Endothelial cell of umbilical vein (primary cell): ENCODE measurements around the gene SLC38A10. TPM values are rescaled to one million over a fixed set of nuclear protein-coding genes. Genes with fewer than 3 reads are reported as not detected.

Experiments
- BruUV-seq: library from RNA; stranded (reverse); fragments of 400-500 nt; replicated peaks from 2 replicates; lab custom pipeline; 2021; lab: Mats Ljungman, UMichigan
- CTCF ChIA-PET: fragments of 300-600, 350-600 bp; sonication (Branson Sonifier 250); formaldehyde crosslinking; loops from one replicate; lab custom pipeline; 2021; ENCODE audit warnings: antibody characterized with exemption, inconsistent platforms; lab: Charles Lee
- POLR2A ChIA-PET: fragments of 300-600, 350-600 bp; sonication (Branson Sonifier 250); formaldehyde crosslinking; loops from one replicate; lab custom pipeline; 2021; ENCODE audit warnings: antibody characterized with exemption, inconsistent platforms; lab: Charles Lee
- DNase-seq: peaks from one replicate; pipeline ENCODE4 v3.0.0-alpha.2; 2011; ENCODE audit warnings: low read depth, low spot score
- FAIRE-seq: peaks from 2 replicates; lab custom pipeline; 2011; peaks lifted over from hg19 to GRCh38; lab: Jason Lieb, UNC
- H2AFZ ChIP-seq: 2 replicates; pipeline ENCODE4 v1.6.0; 2012; ENCODE audit warnings: low read depth, low read length, control low read depth, inconsistent platforms
- H3K27ac ChIP-seq: 2 replicates; pipeline ENCODE4 v1.5.1; 2011; ENCODE audit warnings: low read depth, mild to moderate bottlenecking, control low read depth, low read length, moderate library complexity; ENCODE audit not compliant: insufficient read depth
- H3K27me3 ChIP-seq, 2 experiments: 2 replicates each; pipeline versions ENCODE4 v1.6.0 to v1.6.1; 2011; ENCODE audit warnings: low read length in 2 of 2, mixed read lengths in 1 of 2; ENCODE audit not compliant: control insufficient read depth in 2 of 2, insufficient read depth in 2 of 2
- H3K36me3 ChIP-seq, 2 experiments: 2 replicates in 1 of 2; 3 replicates in 1 of 2; pipeline ENCODE4 v1.5.1; 2011; ENCODE audit warnings: low read length in 2 of 2, mild to moderate bottlenecking in 1 of 2, moderate library complexity in 1 of 2; ENCODE audit not compliant: control insufficient read depth in 2 of 2, insufficient read depth in 2 of 2; ENCODE audit errors: extremely low read depth in 1 of 2
- H3K4me1 ChIP-seq: 3 replicates; pipeline ENCODE4 v1.5.1; 2011; ENCODE audit warnings: mild to moderate bottlenecking, low read length; ENCODE audit not compliant: control insufficient read depth, insufficient read depth; ENCODE audit errors: extremely low read depth
- H3K4me2 ChIP-seq: 2 replicates; pipeline ENCODE4 v1.6.1; 2011; ENCODE audit warnings: low read length, control low read depth, mixed read lengths; ENCODE audit not compliant: insufficient read depth
- H3K4me3 ChIP-seq, 3 experiments: fragments of 200-600 bp in 1 of 3; sonication (generic), shearing (Covaris generic) in 1 of 3; replicated peaks in 1 of 3; 2 replicates each; pipeline ENCODE4 v1.5.1; 2011 to 2016; ENCODE audit warnings: control low read depth in 3 of 3, low read length in 3 of 3, mild to moderate bottlenecking in 2 of 3, inconsistent platforms in 1 of 3, low read depth in 1 of 3, moderate library complexity in 1 of 3; ENCODE audit not compliant: insufficient read depth in 1 of 3
- H3K79me2 ChIP-seq: 2 replicates; pipeline ENCODE4 v1.6.0; 2012; ENCODE audit warnings: low read length, inconsistent platforms; ENCODE audit not compliant: control insufficient read depth, insufficient read depth
- H3K9ac ChIP-seq: replicated peaks from 2 replicates; pipeline ENCODE3; 2011; ENCODE audit warnings: low read length, control low read depth; ENCODE audit not compliant: insufficient read depth; ENCODE audit errors: extremely low read depth
- H3K9me1 ChIP-seq: replicated peaks from 3 replicates; pipeline ENCODE4 v1.6.0; 2011; ENCODE audit warnings: mild to moderate bottlenecking, low read length; ENCODE audit not compliant: control insufficient read depth, insufficient read depth; ENCODE audit errors: extremely low read depth
- H3K9me3 ChIP-seq: replicated peaks from 2 replicates; pipeline ENCODE4 v1.5.1; 2012; ENCODE audit warnings: low read length, inconsistent platforms; ENCODE audit not compliant: control insufficient read depth, insufficient read depth
- H4K20me1 ChIP-seq: replicated peaks from 2 replicates; pipeline ENCODE3; 2011; ENCODE audit warnings: mild to moderate bottlenecking, low read length; ENCODE audit not compliant: control insufficient read depth, insufficient read depth; ENCODE audit errors: extremely low read depth
- CTCF ChIP-seq, 2 donors: IDR thresholded peaks; 1 replicate in 1 of 2; 2 replicates in 1 of 2; pipeline ENCODE4 v1.5.1; 2011; ENCODE audit warnings: low read length in 2 of 2, mild to moderate bottlenecking in 2 of 2, moderate library complexity in 2 of 2, control low read depth in 1 of 2, inconsistent platforms in 1 of 2, low read depth in 1 of 2; ENCODE audit not compliant: insufficient read depth in 1 of 2; ENCODE audit errors: extremely low read depth in 1 of 2
- EZH2 ChIP-seq: IDR thresholded peaks from 2 replicates; pipeline ENCODE4 v1.6.1; 2012; ENCODE audit warnings: borderline replicate concordance, low read depth, mild to moderate bottlenecking, moderate library complexity, low read length, inconsistent platforms; ENCODE audit not compliant: severe bottlenecking
- FOS ChIP-seq: IDR thresholded peaks from 2 replicates; pipeline ENCODE4 v1.6.1; 2011; ENCODE audit warnings: mild to moderate bottlenecking, low read length, moderate library complexity, borderline replicate concordance; ENCODE audit not compliant: insufficient read depth
- GATA2 ChIP-seq: IDR thresholded peaks from 2 replicates; pipeline ENCODE4 v1.7.0; 2011; ENCODE audit warnings: low read depth, mild to moderate bottlenecking, moderate library complexity, mixed read lengths, low read length; ENCODE audit not compliant: insufficient read length, insufficient read depth
- JUN ChIP-seq: IDR thresholded peaks from 2 replicates; pipeline ENCODE4 v1.6.1; 2011; ENCODE audit warnings: borderline replicate concordance, low read depth; ENCODE audit not compliant: insufficient read length, insufficient read depth
- MAX ChIP-seq: IDR thresholded peaks from 2 replicates; pipeline ENCODE4 v1.6.1; 2011; ENCODE audit not compliant: insufficient read depth, insufficient read length
- MYC ChIP-seq: IDR thresholded peaks from one replicate; pipeline ENCODE4 v1.6.1; 2011; ENCODE audit warnings: mild to moderate bottlenecking, low read depth, low read length
- POLR2A ChIP-seq: IDR thresholded peaks from 2 replicates; pipeline ENCODE4 v1.6.1; 2012; ENCODE audit warnings: low read depth, mild to moderate bottlenecking, control low read depth, low read length
- POLR2AphosphoS5 ChIP-seq: IDR thresholded peaks from 2 replicates; pipeline ENCODE4 v1.6.1; 2012; ENCODE audit warnings: low read depth, mild to moderate bottlenecking, control low read depth, low read length, moderate library complexity; ENCODE audit not compliant: insufficient read depth
- dilution Hi-C: fragments of 300-500 bp; cut with MboI; formaldehyde crosslinking; loops from one replicate; pipeline ENCODE4 v1.15.0; 2019; ENCODE audit warnings: low sequenced_read_pairs; ENCODE audit not compliant: extremely low pct_ligation_motif_present
- intact Hi-C: fragments of 100-400 bp; cut with micrococcal nuclease; formaldehyde crosslinking; loops from one replicate; pipeline ENCODE4 v1.10.0; 2022
- polyA plus RNA-seq, 4 experiments: library from polyadenylated mRNA; depleted of rRNA in 3 of 4; stranded (reverse) in 3 of 4; unstranded in 1 of 4; fragments of >200 nt; gene quantifications; 2 replicates each; pipeline versions ENCODE4 v1.2.1 to v1.2.3, GENCODE V29; 2011 to 2012; ENCODE audit warnings: missing spikeins in 1 of 4
- total RNA-seq: library from RNA; stranded (reverse); gene quantifications from 2 replicates; pipeline ENCODE4 v1.2.3, GENCODE V29; 2021

The SLC38A10 gene
- total and polyA plus RNA-seq, 2 donors (not counting 3 experiments of a cell fraction or from before 2014, with no cell fraction given): 72.7 to 113 TPM

- Histone ChIP-seq H3K27me3 (no peaks in the 10 kb centered on the region), H3K27ac (no peak overlapping the region), H3K4me1 (peaks cover 14% of the 10 kb centered on the region), H4K20me1 (no peaks in the 10 kb centered on the region), H3K9me3 (no peaks in the 10 kb centered on the region), H3K9ac (no peak overlapping the region), H3K79me2 (peaks cover 5% of the 10 kb centered on the region), H3K9me1 (no peaks in the 10 kb centered on the region), H2AFZ (no peak overlapping the region), H3K36me3 (no peaks in the 10 kb centered on the region), H3K4me2 (no peak overlapping the region), H3K4me3 (no peak overlapping the region)
- ChIA-PET POLR2A (no interaction called here), CTCF (interaction anchor here (1.3 kb wide), 1 partner anchor 18 kb away, joined by 4 read pairs; no protein-coding TSS in a partner anchor)
- intact Hi-C loops (no loop called here), dilution Hi-C loops (no loop called here)
- DNase-seq (no peak), FAIRE-seq (no peak)
- TF ChIP-seq FOS (no peak), EZH2 (no peak), MYC (no peak), POLR2A (no peak), CTCF (IDR thresholded peaks at IDR 0.05; ENCODE audit: extremely low read depth in 1 of 2, insufficient read depth in 1 of 2, low read depth in 1 of 2, low read length in 2 of 2) (no peak), MAX (no peak)
- no TSS peak for BruUV-seq
Measured at GRCh38 chr17:81218991-81219390, 76.1 kb downstream of the SLC38A10 start.

- peaks cover 12% of the 10 kb centered on the region for H3K4me1 ChIP-seq
- TF ChIP-seq CTCF (IDR thresholded peaks at IDR 0.05; ENCODE audit: extremely low read depth in 1 of 2, insufficient read depth in 1 of 2, low read depth in 1 of 2, low read length in 2 of 2) (no peak), POLR2AphosphoS5 (no peak), JUN (no peak), GATA2 (no peak), MYC (no peak), EZH2 (no peak), FOS (no peak), POLR2A (no peak), MAX (no peak)
- CTCF ChIA-PET: no interaction called here
- H3K36me3 ChIP-seq: no peaks in the 10 kb centered on the region
- H3K27ac ChIP-seq: no peak overlapping the region
- H4K20me1 ChIP-seq: no peaks in the 10 kb centered on the region
- no peak overlapping the region for H3K4me2 ChIP-seq
- dilution Hi-C loops (no loop called here), intact Hi-C loops (no loop called here)
- H3K9ac ChIP-seq: no peak overlapping the region
- no peaks in the 10 kb centered on the region for H3K9me1 ChIP-seq
- H3K79me2 ChIP-seq: peaks cover 5% of the 10 kb centered on the region
- no peaks in the 10 kb centered on the region for H3K27me3 ChIP-seq
- H3K9me3 ChIP-seq: no peaks in the 10 kb centered on the region
- BruUV-seq: no TSS peak
- H2AFZ ChIP-seq: no peak overlapping the region
- DNase-seq: no peak
- POLR2A ChIA-PET: no interaction called here
- no peak for FAIRE-seq
- no peak overlapping the region for H3K4me3 ChIP-seq
Measured at GRCh38 chr17:81218459-81218858, 76.6 kb downstream of the SLC38A10 start.
